Mesenchymal stem cell (in vitro differentiated cells and primary cell): ENCODE results near the gene MPDU1.

ENCODE experiments used
- DNase-seq: peaks from one replicate; pipeline ENCODE4 v3.0.0-alpha.2; 2013
- H2AFZ ChIP-seq: one replicate; pipeline ENCODE4 v1.6.1; 2013; ENCODE audit warnings: low read depth, mild to moderate bottlenecking, control low read depth, inconsistent platforms, low read length, moderate library complexity
- H2AK5ac ChIP-seq: 2 replicates; pipeline ENCODE4 v1.6.1; 2013; ENCODE audit warnings: low read length, moderate library complexity, mild to moderate bottlenecking, inconsistent platforms; ENCODE audit not compliant: severe bottlenecking
- H2BK120ac ChIP-seq: one replicate; pipeline ENCODE4 v1.6.1; 2013; ENCODE audit warnings: low read depth, mild to moderate bottlenecking, inconsistent platforms, low read length, moderate library complexity
- H2BK12ac ChIP-seq, 2 experiments: one replicate each; pipeline ENCODE4 v1.6.1; 2013; ENCODE audit warnings: inconsistent platforms in 2 of 2, low read length in 2 of 2, mild to moderate bottlenecking in 2 of 2, moderate library complexity in 2 of 2, control low read depth in 1 of 2
- H2BK15ac ChIP-seq: one replicate; pipeline ENCODE4 v1.6.1; 2013; ENCODE audit warnings: mild to moderate bottlenecking, low read depth, inconsistent platforms; ENCODE audit not compliant: poor library complexity, severe bottlenecking
- H2BK5ac ChIP-seq: 2 replicates; pipeline ENCODE4 v1.6.1; 2013; ENCODE audit warnings: low read depth, mild to moderate bottlenecking, low read length, control low read depth, inconsistent platforms; ENCODE audit not compliant: poor library complexity, severe bottlenecking
- H3K14ac ChIP-seq, 2 experiments: one replicate each; pipeline ENCODE4 v1.6.1; 2013; ENCODE audit warnings: inconsistent platforms in 2 of 2, low read length in 2 of 2, control low read depth in 1 of 2, mild to moderate bottlenecking in 1 of 2, moderate library complexity in 1 of 2
- H3K18ac ChIP-seq, 2 experiments: one replicate each; pipeline ENCODE4 v1.6.1; 2013; ENCODE audit warnings: inconsistent platforms in 2 of 2, low read length in 2 of 2, control low read depth in 1 of 2, low read depth in 1 of 2, mild to moderate bottlenecking in 1 of 2
- H3K23ac ChIP-seq, 2 experiments: one replicate each; pipeline ENCODE4 v1.6.1; 2013; ENCODE audit warnings: inconsistent platforms in 2 of 2, low read length in 2 of 2, mild to moderate bottlenecking in 2 of 2, moderate library complexity in 2 of 2, control low read depth in 1 of 2
- H3K27ac ChIP-seq: 2 replicates; pipeline ENCODE4 v1.5.1; 2013; ENCODE audit warnings: mild to moderate bottlenecking, moderate library complexity, low read length, control low read depth, inconsistent platforms; ENCODE audit not compliant: poor library complexity, severe bottlenecking
- H3K27me3 ChIP-seq, 2 experiments: 2 replicates each; pipeline versions ENCODE4 v1.6.1 to v1.7.0; 2013; ENCODE audit warnings: low read length in 2 of 2, mild to moderate bottlenecking in 2 of 2, moderate library complexity in 2 of 2, control low read depth in 1 of 2, inconsistent platforms in 1 of 2; ENCODE audit not compliant: control insufficient read depth in 1 of 2, insufficient read depth in 1 of 2
- H3K36me3 ChIP-seq, 2 experiments: 2 replicates each; pipeline versions ENCODE4 v1.6.1 to v1.7.0; 2013; ENCODE audit warnings: low read length in 2 of 2, control low read depth in 1 of 2, inconsistent platforms in 1 of 2, low read depth in 1 of 2, mild to moderate bottlenecking in 1 of 2; ENCODE audit not compliant: insufficient read depth in 2 of 2, control insufficient read depth in 1 of 2
- H3K4ac ChIP-seq, 2 experiments: one replicate each; pipeline ENCODE4 v1.6.1; 2013; ENCODE audit warnings: inconsistent platforms in 2 of 2, low read length in 2 of 2, mild to moderate bottlenecking in 2 of 2, moderate library complexity in 2 of 2, control low read depth in 1 of 2, low read depth in 1 of 2
- H3K4me1 ChIP-seq: 2 replicates; pipeline ENCODE4 v1.6.1; 2013; ENCODE audit warnings: low read depth, low read length, control low read depth; ENCODE audit not compliant: control insufficient read depth, insufficient read depth
- H3K4me2 ChIP-seq: 2 replicates; pipeline ENCODE4 v1.6.1; 2013; ENCODE audit warnings: low read length, mild to moderate bottlenecking, inconsistent platforms; ENCODE audit not compliant: poor library complexity, severe bottlenecking
- H3K4me3 ChIP-seq, 2 experiments: 2 replicates each; pipeline versions ENCODE4 v1.5.1 to v1.7.0; 2013; ENCODE audit warnings: low read length in 2 of 2, mild to moderate bottlenecking in 2 of 2, control low read depth in 1 of 2, low read depth in 1 of 2; ENCODE audit not compliant: insufficient read depth in 1 of 2
- H3K79me1 ChIP-seq: replicated peaks from 2 replicates; pipeline ENCODE4 v1.6.1; 2013; ENCODE audit warnings: mild to moderate bottlenecking, control low read depth, low read length, inconsistent platforms; ENCODE audit not compliant: poor library complexity, severe bottlenecking
- H3K9ac ChIP-seq: 2 replicates; pipeline ENCODE4 v1.7.0; 2013; ENCODE audit warnings: mild to moderate bottlenecking, low read length, moderate library complexity
- H3K9me3 ChIP-seq: 2 replicates; pipeline ENCODE4 v1.7.0; 2013; ENCODE audit warnings: mild to moderate bottlenecking, low read length; ENCODE audit not compliant: control insufficient read depth
- H4K8ac ChIP-seq: one replicate; pipeline ENCODE4 v1.6.1; 2013; ENCODE audit warnings: inconsistent platforms, mild to moderate bottlenecking, low read length, moderate library complexity
- H4K91ac ChIP-seq: one replicate; pipeline ENCODE4 v1.6.1; 2013; ENCODE audit warnings: mild to moderate bottlenecking, low read length, inconsistent platforms
- WGBS: methylation state at CpG from one replicate; pipeline ENCODE4 v1.1.7; 2013; ENCODE audit warnings: mixed read lengths; 5-methylcytosine and 5-hydroxymethylcytosine counted together

The MPDU1 gene

GRCh38 chr17:7551396-7551795 is 32.3 kb upstream of the MPDU1 start:
- Histone ChIP-seq H3K4me1 (peaks cover 15% of the 10 kb centered on the region), H4K91ac (no peak overlapping the region), H3K27me3 (no peaks in the 10 kb centered on the region), H3K9me3 (no peaks in the 10 kb centered on the region), H3K79me1 (peaks cover 3% of the 10 kb centered on the region), H2BK5ac (no peak overlapping the region), H3K23ac (no peak overlapping the region), H2AFZ (no peak overlapping the region), H3K18ac (no peak overlapping the region), H3K36me3 (peaks cover 5 to 6% of the 10 kb centered on the region in 2 experiments), H3K27ac (no peak overlapping the region), H2BK120ac (no peak overlapping the region), H2BK12ac (no peak overlapping the region), H3K4ac (no peak overlapping the region), H3K14ac (no peak overlapping the region), H3K9ac (no peak overlapping the region), H3K4me3 (no peak overlapping the region), H3K4me2 (no peak overlapping the region), H2BK15ac (no peak overlapping the region), H4K8ac (no peak overlapping the region), H2AK5ac (no peak overlapping the region)
- no peak for DNase-seq
- WGBS = 99% methylated on average over 4 of the region's 4 CpGs

- peaks cover 18% of the 10 kb centered on the region for H3K4me1 ChIP-seq
- H3K79me1 ChIP-seq = peaks cover 3% of the 10 kb centered on the region
- no peak overlapping the region for H3K4me2 ChIP-seq
- H2AFZ ChIP-seq = no peak overlapping the region
- H3K9me3 ChIP-seq = no peaks in the 10 kb centered on the region
- H2BK12ac ChIP-seq = no peak overlapping the region
- H3K36me3 ChIP-seq = peaks cover 5 to 6% of the 10 kb centered on the region in 2 experiments
- no peak overlapping the region for H2BK5ac ChIP-seq
- no peaks in the 10 kb centered on the region for H3K27me3 ChIP-seq
- no peak overlapping the region for H3K9ac ChIP-seq
- no peak overlapping the region for H3K4me3 ChIP-seq
- H3K18ac ChIP-seq = no peak overlapping the region
- no peak overlapping the region for H2BK15ac ChIP-seq
- WGBS = 97% methylated on average over 6 of the region's 6 CpGs
- H2BK120ac ChIP-seq = no peak overlapping the region
- no peak overlapping the region for H4K91ac ChIP-seq
- DNase-seq = no peak
- no peak overlapping the region for H3K4ac ChIP-seq
- H3K14ac ChIP-seq = no peak overlapping the region
- no peak overlapping the region for H2AK5ac ChIP-seq
- H3K27ac ChIP-seq = no peak overlapping the region
- no peak overlapping the region for H3K23ac ChIP-seq
- no peak overlapping the region for H4K8ac ChIP-seq
Observed at GRCh38 chr17:7552621-7553051, 31.0 kb upstream of the MPDU1 start.

GRCh38 chr17:7553356-7553755 is 30.3 kb upstream of the MPDU1 start:
- Histone ChIP-seq H2AK5ac (no peak overlapping the region), H2BK120ac (no peak overlapping the region), H3K4ac (no peak overlapping the region), H2AFZ (no peak overlapping the region), H3K14ac (no peak overlapping the region), H3K18ac (no peak overlapping the region), H3K79me1 (peaks cover 3% of the 10 kb centered on the region), H3K4me2 (no peak overlapping the region), H3K9ac (no peak overlapping the region), H3K4me1 (peaks cover 23% of the 10 kb centered on the region), H3K27me3 (no peaks in the 10 kb centered on the region), H2BK5ac (no peak overlapping the region), H2BK12ac (no peak overlapping the region), H3K27ac (no peak overlapping the region), H4K8ac (no peak overlapping the region), H4K91ac (no peak overlapping the region), H3K4me3 (no peak overlapping the region), H2BK15ac (no peak overlapping the region), H3K9me3 (no peaks in the 10 kb centered on the region), H3K36me3 (peaks cover 5 to 6% of the 10 kb centered on the region in 2 experiments), H3K23ac (no peak overlapping the region)
- 100% methylated on average over 1 of the region's 1 CpG for WGBS
- DNase-seq = no peak

GRCh38 chr17:7555320-7555948 is 28.2 kb upstream of the MPDU1 start:
- H2AK5ac ChIP-seq = no peak overlapping the region
- H3K14ac ChIP-seq = no peak overlapping the region
- H2BK5ac ChIP-seq = no peak overlapping the region
- no peak overlapping the region for H3K4me3 ChIP-seq
- no peak for DNase-seq
- no peaks in the 10 kb centered on the region for H3K27me3 ChIP-seq
- H3K79me1 ChIP-seq = no peaks in the 10 kb centered on the region
- H3K23ac ChIP-seq = no peak overlapping the region
- no peak overlapping the region for H3K9ac ChIP-seq
- no peak overlapping the region for H2BK15ac ChIP-seq
- no peak overlapping the region for H2BK120ac ChIP-seq
- H3K4me2 ChIP-seq = no peak overlapping the region
- no peak overlapping the region for H4K91ac ChIP-seq
- H2AFZ ChIP-seq = no peak overlapping the region
- 52% methylated on average over 10 of the region's 10 CpGs for WGBS
- H2BK12ac ChIP-seq = no peak overlapping the region
- no peaks in the 10 kb centered on the region for H3K9me3 ChIP-seq
- H3K18ac ChIP-seq = no peak overlapping the region
- H4K8ac ChIP-seq = no peak overlapping the region
- no peak overlapping the region for H3K27ac ChIP-seq
- no peak overlapping the region for H3K4ac ChIP-seq
- H3K36me3 ChIP-seq = peaks cover 5 to 6% of the 10 kb centered on the region in 2 experiments
- H3K4me1 ChIP-seq = peaks cover 14% of the 10 kb centered on the region
